ENCODE data around the gene PRSS56.
A peak's percentile ranks its signal among the peaks of the same experiment; 100 is the strongest.
"Not testable (repeated sequence)": the region's sequence is repeated elsewhere in the genome, so short reads cannot be mapped to it uniquely, and the experiment has no call there.

PRSS56 gene

DNA sequence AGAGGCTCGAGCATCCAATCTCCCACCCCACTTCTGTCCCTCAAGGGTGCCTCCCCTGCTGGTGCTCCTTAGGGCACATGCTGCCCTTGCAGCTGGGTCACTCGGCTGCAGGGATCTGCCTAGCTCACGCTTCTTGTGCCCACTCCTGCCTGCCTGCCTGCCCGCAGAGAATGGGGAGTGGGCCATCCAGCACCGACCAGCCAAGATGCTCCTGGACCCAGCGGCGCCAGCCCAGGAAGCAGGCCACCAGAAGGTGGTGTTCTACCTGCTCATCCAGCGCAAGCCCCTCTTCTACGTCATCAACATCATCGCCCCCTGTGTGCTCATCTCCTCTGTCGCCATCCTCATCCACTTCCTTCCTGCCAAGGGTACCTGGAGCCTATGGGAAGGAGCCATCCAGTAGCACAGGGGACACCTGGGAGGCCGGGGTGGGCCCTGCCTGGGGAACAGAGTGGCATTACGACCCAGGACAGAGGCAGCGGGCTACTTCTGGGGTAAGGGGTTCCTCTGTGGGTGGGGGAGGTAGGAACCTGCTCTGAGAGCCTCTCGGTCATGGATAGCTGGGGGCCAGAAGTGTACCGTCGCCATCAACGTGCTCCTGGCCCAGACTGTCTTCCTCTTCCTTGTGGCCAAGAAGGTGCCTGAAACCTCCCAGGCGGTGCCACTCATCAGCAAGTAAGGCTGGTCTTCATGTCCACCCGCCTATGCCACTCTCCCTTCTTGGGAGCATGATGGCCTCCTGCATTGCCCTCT is 22.7 kb downstream of the PRSS56 start:
- no peak for DNase-seq

DNA sequence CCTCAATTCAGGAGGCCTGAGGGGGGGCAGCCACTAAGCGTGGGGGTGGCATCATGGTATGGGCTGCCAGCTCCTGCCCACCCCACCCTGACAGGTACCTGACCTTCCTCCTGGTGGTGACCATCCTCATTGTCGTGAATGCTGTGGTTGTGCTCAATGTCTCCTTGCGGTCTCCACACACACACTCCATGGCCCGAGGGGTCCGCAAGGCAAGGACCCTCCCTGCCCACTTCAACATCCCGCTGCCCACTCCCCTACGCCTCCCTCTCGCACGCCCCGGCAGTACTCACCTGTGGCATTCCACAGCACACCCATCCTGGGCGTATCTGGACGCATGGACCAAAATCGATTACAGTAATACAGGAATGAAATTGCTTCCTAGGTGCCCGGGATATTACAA is 23.3 kb downstream of the PRSS56 start:
- DNase-seq: no peak

DNA sequence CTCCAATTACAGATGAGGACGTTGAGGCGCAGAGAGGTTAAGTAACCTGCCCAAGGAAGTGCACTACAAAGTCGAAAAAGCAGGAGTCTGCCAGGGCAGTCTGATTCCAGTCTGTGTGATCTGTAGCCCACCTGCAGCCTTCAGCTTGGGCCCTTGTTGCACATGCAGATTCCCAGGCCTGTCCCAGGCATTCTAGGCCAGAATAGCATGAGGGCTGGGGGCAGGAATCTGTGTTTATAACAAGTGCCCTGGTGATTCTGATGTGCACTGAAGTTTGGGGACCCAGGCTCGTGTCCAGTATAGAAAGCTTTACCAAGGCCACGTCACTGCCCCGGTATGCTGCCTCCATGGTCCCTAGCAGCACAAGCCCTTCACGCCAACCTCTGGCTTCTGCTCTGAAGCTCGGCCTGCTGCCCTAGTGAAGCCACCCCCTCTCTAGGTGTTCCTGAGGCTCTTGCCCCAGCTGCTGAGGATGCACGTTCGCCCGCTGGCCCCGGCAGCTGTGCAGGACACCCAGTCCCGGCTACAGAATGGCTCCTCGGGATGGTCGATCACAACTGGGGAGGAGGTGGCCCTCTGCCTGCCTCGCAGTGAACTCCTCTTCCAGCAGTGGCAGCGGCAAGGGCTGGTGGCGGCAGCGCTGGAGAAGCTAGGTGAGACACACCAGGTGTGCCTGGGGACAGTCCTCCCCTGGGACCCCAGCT is 23.9 kb downstream of the PRSS56 start:
- no peak for DNase-seq

DNA sequence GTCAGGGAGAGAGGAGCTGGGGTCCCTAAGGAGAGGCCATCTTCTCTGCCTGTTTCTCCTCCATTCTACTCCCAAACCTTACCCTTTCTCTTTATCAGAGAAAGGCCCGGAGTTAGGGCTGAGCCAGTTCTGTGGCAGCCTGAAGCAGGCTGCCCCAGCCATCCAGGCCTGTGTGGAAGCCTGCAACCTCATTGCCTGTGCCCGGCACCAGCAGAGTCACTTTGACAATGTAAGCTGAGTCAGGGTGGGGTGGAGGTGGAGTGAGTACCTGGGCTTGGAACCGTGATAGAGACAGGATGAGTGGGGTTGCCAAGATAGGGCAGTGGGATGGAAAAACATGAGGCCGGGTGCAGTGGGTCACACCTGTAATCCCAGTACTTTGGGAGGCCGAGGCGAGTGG is 24.5 kb downstream of the PRSS56 start:
- DNase-seq: no peak

DNA sequence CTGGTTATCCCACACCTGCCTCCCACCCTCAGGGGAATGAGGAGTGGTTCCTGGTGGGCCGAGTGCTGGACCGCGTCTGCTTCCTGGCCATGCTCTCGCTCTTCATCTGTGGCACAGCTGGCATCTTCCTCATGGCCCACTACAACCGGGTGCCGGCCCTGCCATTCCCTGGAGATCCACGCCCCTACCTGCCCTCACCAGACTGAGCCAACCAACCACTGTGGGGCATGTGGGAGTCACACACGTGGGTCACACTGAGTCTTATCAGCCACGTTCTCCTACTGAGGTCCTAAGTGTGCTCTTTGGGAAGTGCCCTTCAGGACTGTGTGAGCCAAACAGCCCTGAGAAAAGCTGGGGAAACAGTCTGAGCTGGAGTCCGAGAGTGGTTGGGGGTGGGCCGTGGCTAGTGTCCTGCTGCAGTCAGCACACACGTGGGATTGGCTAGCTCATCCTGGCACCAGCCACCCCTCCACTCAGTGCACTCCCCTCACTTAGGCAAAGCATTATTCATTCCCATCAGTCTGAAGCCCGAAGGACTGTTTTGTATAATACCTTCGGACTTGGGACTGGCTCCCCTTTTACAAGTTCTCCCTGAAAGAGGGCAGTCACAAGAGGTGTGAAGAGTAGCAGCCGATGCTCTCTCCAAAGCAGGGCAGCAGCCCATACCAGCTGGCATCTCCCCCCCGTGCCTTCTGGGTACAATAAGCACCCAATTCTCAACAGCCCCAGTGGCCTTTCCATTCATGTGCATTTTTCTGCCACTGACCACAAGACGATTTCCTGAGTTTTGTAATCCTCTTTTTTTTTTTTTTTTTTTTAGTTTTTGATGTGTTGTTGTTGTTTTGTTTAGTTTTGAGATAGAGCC is 25.6 kb downstream of the PRSS56 start:
- DNase-seq: no peak

DNA sequence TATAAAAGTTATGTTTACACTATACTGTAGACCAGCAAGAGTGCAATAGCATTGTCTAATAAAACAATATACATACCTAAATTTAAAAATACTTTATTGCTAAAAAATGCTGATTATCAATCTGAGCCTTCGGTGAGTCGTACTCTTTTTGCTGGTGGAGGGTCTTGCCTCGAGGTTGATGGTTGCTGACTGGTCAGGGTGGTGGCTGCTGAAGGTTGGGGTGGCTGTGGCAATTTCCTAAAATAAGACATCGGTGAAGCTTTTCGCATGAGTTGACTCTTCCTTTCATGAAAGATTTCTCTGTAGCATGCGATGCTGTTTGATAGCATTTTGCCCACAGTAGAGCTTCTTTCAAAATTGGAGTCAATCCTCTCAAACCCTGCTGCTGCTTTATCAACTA is 27.8 kb downstream of the PRSS56 start:
- DNase-seq: no peak

DNA sequence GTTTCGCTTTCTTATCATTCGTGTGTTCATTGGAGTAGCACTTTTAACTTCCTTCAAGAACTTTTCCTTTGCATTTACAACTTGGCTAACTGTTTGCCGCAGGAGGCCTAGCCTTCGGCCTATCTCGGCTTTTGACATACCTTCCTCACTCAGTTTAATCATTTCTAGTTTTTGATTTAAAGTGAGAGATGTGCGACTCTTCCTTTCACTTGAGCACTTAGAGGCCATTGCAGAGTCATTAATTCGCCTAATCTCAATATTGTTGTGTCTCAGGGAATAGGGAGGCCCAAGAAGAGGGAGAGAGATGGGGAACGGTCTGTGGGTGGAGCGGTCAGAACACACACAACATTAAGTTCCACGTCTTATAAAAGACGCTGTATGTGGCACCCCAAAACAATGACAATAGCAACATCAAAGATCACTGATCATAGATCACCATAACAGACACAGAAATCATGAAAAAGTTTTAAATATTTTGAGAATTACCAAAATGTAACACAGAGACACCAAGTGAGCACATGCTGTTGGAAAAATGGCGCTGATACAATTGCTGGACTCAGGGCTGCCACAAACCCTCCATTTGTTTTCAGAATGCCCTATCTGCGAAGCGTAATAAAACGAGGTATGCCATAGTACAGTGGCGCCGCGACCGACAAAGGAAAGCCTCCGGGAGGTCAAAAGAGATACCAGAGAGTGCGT is 29.6 kb downstream of the PRSS56 start:
- DNase-seq: no peak

DNA sequence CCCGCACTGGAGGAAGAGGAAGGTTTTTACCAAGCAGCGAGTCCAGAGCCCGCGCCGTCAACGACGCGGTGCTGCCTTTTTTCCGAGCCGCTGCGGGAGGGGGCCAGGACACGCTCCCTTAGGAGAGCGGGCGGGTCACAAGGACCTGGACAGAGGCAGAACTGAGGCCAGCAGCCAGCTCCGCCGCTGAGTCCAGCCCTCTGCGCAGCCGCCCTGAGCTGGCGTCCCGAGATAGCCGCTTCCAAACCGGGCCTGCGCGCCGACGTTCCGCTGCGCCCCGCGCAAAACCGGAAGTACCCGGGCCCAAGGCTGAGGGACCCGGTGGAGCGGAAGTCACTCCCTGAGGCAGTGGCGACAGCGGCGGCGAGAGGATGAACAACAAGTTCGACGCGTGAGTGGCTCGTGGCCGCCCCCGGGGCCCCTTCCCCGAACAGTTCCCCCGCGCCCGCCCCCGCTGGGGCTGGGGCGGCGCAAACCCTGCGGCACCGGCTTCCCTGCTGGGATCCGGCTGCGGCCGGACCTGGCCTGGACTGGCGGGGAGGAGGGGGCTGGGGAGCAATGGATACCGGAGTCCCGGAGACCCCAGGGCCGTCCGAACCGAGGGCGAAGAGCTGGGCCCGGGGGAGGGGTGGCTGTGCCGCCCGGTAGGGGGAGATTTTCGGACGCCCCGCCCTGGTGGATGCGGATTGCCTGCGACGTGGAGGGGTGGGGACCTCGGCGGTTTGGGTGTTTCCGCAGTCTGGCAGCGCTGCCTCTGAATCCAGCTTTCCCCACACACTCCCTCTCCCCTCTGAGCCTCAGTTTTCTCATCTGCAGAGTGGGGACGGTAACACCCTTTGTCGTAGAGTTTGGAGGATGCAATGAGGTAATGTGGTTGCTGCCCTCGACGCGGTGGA is 30.4 kb downstream of the PRSS56 start, which contains the start of the genes EIF4E2 and TIGD1:
Gene EIF4E2 (plus strand): TSS at position 336 of the 896 bp plus-strand sequence. CDS start 36 bp downstream, at position 372.
Gene TIGD1 (minus strand): TSS at position 204 of the 896 bp plus-strand sequence. CDS start 675 bp downstream, outside the sequence.
- peak; percentile 78 for DNase-seq

DNA sequence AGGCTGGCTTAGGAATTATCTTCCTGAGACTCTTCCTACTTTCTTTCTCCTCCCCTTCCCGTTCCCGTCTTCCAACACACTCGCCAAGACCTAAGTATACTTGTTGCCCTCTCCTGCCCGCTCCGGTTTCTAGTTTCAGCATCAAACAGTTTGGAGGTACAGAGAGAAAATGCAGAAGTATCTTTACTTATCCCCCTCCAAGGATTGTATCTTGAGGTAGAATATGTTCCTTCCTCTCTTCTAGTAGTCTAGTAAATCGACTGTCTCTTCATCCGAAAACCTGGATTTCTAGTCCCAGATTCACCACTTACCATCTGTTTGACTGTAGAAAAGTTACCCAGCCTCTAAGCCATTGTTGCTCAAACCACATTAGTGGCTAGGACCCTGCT is 31.1 kb downstream of the PRSS56 start:
- DNase-seq: no peak

DNA sequence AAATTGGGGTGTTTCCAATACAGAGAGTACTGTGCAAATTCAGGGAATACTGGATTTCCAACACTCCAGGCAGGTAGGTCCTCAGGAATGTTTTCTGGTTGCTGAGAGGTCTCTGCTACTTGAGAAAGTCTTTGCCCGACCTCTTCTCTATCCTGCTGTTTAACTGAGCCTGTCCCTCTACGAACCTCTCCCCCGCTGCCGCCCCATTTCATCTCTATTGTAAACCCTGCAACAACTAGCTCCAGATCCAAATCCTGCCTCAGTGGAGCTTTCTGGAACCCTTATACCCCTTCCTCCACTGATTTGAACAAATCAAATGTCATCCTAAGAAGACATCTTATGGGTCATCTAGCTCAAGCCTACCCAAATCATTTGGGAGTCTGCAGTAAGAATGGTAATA is 31.6 kb downstream of the PRSS56 start:
- DNase-seq: no peak

DNA sequence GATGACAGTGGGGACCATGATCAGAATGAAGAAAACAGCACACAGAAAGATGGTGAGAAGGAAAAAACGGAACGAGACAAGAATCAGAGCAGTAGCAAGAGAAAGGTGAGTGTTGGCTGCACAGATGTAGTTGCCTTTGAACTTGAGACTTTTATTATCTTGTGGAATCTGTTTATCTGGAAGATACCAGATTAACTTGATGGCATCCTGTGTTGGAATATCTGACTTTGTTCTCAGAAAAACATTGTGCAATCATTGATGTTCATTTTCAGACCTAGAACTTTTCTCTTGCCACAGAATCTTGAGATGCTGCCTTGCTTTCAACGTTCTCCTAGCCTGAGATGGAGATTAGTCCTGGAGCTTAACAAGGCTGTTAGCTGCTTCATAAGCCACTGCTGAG is 36.2 kb downstream of the PRSS56 start:
- DNase-seq: no peak

DNA sequence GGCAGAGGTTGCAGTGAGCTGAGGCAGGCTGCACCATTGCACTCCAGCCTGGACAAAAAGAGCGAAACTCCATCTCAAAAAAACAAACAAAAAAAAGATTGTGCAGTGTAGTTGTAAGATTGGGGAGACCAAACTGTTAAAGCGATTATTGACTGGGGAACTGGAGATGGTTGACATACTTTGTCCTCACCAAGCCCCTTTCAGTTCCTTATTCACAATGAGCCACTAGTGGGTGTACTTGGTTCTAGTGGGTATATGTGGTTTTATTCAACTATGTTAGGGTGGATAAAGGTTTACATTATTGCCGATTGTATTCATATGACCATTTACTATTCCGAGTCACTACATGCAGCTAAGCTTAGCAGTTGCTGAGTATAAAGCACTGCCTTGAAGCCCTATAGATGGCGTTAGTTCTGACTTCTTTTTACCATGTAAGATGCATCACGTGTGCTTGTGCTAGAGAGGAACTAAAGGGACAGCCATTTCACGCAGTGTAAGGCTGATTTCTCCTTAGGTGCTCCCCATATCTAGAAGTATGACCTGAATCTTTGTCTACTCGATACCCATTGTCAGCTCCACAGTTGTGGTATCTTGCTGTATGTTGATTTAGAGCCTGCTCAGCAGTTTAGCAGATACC is 42.4 kb downstream of the PRSS56 start:
- DNase-seq: no peak

DNA sequence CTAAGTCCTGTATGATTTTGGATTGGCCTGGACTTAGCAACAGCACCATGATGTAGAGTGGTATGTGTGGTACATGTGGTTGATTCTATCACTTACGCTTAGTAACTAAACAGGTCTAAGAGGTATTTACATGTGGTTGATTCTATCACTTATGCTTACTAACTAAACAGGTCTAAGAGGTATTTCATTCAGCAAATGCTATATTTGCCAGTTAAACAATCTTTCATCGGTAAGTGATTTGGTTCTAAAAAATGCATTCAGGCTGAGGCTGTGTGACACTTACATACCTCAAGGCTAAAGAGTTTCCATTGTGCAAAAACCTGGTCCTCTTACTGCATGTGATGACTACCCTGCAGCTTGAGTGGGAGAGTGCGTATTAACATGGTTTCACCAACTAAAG is 43.4 kb downstream of the PRSS56 start:
- DNase-seq: no peak

DNA sequence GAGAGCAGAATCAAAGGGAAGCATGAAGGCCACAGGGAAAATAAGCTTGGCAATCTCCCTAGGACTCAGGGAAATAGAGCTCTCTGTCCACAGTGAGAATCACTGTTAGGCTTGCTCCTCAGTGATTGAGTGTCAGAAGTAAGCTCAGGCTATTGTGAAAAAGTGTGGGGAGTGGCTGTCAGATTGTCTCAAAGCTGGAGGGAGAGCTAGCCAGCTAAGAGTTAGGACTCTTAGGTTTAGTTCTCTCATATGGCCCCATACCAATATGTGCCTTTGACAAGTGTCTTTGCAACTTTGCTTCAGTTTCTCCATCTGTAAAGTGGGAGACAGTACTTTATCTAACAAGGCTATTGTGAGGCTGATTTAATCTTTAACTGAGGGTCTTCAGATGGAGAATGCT is 47.5 kb downstream of the PRSS56 start:
- no peak for DNase-seq

DNA sequence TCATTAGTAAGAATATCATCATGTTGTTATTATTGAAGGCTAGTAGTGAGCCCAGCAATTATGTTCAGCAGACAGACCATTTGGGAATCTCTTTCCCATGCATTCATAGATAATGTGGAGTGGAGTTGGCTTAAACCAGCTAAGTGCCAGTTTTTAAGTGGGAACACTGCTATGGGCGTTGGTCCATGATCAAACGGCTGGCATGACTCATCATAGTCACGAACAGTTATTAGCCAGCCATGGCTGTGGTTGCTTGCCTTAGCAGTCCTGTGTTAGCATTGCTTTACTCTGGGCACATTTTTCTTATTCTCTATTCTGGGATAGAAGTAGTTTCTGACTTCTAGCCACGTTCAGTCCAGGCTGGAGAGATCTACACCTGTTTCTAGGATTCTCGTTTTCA is 48.0 kb downstream of the PRSS56 start:
- no peak for DNase-seq

DNA sequence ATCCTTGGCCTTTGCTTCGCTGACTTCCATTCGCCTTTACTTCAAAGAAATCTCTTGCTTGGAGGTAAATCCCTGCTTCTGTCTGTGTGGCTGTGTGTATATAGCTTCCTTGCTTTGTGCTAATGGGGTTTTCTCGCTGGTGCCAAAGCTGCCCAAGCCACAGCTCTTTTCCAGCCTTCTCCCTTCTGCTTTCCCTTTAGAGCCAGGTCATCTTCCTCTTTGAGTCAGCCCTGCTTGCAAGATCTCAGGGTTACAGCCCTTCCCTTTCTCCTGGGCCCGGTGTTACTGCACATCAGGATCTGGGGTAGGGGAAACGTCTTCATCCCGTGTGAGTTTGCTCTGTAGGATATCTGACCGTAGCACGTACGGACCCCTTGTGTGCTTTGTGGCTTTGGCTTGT is 49.4 kb downstream of the PRSS56 start:
- no peak for DNase-seq

DNA sequence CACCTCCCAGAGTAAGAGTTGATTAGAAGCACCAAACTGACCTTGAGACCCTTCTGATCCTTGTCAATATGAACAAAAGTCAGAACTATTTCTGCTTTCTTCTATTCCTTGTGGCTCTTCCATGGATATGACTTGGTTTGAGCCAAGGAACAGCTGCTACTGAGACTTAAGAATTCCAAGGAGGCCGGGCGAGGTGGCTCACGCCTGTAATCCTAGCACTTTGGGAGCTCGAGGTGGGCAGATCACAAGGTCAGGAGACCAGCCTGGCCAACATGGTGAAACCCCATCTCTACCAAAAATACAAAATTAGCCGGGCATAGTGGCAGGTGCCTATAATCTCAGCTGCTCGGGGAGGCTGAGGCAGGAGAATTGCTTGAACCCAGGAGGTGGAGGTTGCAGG is 50.3 kb downstream of the PRSS56 start:
- DNase-seq: not testable (repeated sequence)

DNA sequence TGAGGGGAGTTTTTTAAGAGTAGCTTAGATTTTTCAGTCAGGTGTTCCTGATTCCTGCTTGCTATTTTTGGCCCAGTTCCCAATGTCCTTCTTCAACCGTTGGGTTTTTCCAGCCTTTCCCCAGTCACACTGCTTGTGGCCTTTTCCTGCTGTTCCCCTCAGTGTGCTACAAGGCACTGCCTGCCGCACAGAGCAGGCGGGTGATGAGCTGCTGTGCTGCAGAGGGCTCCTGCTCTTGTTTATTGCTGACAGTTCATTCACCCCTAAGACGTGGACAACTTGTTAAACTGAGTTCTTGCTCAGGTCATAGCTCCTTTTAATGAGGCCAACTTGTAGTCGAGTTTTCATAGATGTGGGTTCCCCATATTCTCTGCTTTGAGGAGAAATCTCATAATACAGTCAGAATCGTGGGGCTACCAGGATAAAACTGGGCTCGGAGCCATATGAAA is 50.9 kb downstream of the PRSS56 start:
- DNase-seq: no peak

DNA sequence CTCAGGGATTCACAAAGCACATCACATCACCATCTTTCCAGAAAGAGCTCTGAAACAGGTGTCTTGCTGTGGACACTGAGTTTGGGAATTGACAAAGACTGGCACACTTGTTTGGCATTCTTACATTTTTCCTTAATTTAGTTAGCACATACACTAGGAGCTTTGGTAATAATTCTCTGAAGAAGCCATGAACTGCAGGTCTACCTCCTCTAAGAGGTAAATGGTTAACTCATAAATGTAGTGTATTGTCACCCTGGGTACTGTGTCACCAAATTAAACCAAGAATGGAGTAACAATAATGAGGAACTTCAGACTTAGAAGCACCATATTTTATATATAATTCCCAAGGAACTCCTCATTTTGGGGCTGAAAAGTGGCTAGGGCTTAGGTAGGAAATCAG is 52.9 kb downstream of the PRSS56 start:
- DNase-seq: no peak

DNA sequence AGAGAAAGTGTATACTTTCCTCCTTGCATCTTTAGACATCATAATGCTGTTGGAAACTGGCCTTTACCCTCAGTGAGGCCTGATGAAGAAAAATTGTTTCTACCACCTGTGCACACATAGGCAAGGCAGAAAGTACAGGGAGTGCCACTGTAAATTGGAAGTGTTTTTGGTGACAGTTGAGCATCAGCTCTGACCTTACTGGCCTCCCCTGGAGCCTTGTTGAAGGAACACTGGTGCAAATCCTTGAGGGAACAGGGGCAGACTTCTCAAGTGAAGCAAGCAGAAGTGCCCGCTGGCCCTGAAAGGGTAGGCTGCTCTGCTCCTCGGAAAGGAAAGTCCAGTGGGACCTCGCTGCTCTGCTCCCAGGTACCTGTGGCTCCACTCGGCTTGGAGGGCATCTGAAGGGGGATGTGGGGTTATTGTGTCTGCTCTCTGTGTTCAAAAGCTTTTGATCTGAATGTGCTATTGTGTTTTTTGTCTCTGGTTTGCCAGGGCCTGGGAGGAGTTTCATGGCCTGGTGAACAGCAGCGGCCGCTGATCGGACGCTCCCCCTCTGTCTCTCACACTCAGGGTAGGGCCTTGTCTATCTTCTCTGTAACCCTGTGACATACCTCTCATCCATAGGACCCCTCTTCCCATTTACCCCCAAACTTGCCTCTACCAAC is 53.7 kb downstream of the PRSS56 start:
- DNase-seq: no peak
